ENCODE data around the gene PHF21A. TPM values are rescaled to one million over a fixed set of nuclear protein-coding genes. Genes with fewer than 3 reads are reported as not detected.

The PHF21A gene
- total and polyA plus RNA-seq, 2 of the 13 experiments (the other 11 are each of a cell fraction or from before 2014, with no cell fraction given) = 4.1 to 34.6 TPM

- POLR2A ChIA-PET = interaction anchor here (1.3 to 1.9 kb wide), 2 partner anchors 22 to 50 kb away, joined by 3 to 5 read pairs; partner anchors contain the start of gene CRY2
- H3K27ac ChIP-seq (ENCODE audit: extremely low read length, insufficient read depth, low read length) = no peak overlapping the region
- DNase-seq (ENCODE audit: low spot score) = no peak
- no peaks in the 10 kb centered on the region for H3K79me2 ChIP-seq (ENCODE audit: insufficient read depth, low read length)
- 36% methylated on average over 8 of the region's 19 CpGs for WGBS (ENCODE audit: low lambda C conversion rate)
- H3K9ac ChIP-seq (ENCODE audit: insufficient read depth, low read depth, low read length) = no peak overlapping the region
- no peaks in the 10 kb centered on the region for H3K36me3 ChIP-seq (replicated peaks in 1 of 2; ENCODE audit: control insufficient read depth in 1 of 2, insufficient read depth in 2 of 2, low read length in 2 of 2)
- peak; percentile 49 for ATAC-seq
- CTCF ChIA-PET (ENCODE audit: low intra/inter-chr PET ratio, low total read pairs) = no interaction called here
- no peak overlapping the region for H3K4me2 ChIP-seq (ENCODE audit: low read depth, low read length)
- H3K4me1 ChIP-seq (ENCODE audit: insufficient read depth, low read length) = peaks cover 49% of the 10 kb centered on the region
- H3K9me3 ChIP-seq (ENCODE audit: low read length) = no peaks in the 10 kb centered on the region
- H3K4me3 ChIP-seq (replicated peaks in 1 of 3; ENCODE audit: insufficient read depth in 1 of 3, low read depth in 2 of 3, low read length in 3 of 3) = no peak overlapping the region
- no peak for FAIRE-seq
- in situ Hi-C loops (cut with HindIII; ENCODE audit: extremely low pct_ligation_motif_present, low pct_unique_long_range_greater_than_20kb) = no loop called here
- intact Hi-C loops (cut with micrococcal nuclease; ENCODE audit: unreplicated experiment) = loop anchor here (1.0 kb wide), 1 partner anchor 33 kb away; no protein-coding TSS in a partner anchor
- H2AFZ ChIP-seq (ENCODE audit: low read length) = no peak overlapping the region
- H4K20me1 ChIP-seq (ENCODE audit: insufficient read depth, low read length) = no peaks in the 10 kb centered on the region
- H3K27me3 ChIP-seq (ENCODE audit: control insufficient read depth in 1 of 2, insufficient read depth in 2 of 2, low read length in 2 of 2) = peaks cover 0 to 21% of the 10 kb centered on the region in 2 experiments; a peak in 1 of 5 replicates
- BruUV-seq (replicated peaks) = no TSS peak
- TF ChIP-seq ZNF878 (CRISPR knock-in tag; IDR thresholded peaks at IDR 0.05) = no peak
- TF ChIP-seq ZNF276 (CRISPR knock-in tag; IDR thresholded peaks at IDR 0.05; ENCODE audit: low read depth) = no peak
- TF ChIP-seq HNRNPLL (IDR thresholded peaks at IDR 0.05; ENCODE audit: low read depth, low read length, poor library complexity, severe bottlenecking) = peak; percentile 50
- TF ChIP-seq UBTF (CRISPR knock-in tag; IDR thresholded peaks at IDR 0.05) = peak; percentile 71
- no peak for TF ChIP-seq PBX2 (CRISPR knock-in tag; IDR thresholded peaks at IDR 0.05)
- TF ChIP-seq GABPB1 (CRISPR knock-in tag; IDR thresholded peaks at IDR 0.05) = no peak
- no peak for TF ChIP-seq HNRNPUL1 (IDR thresholded peaks at IDR 0.05; ENCODE audit: low read depth, low read length)
- TF ChIP-seq PLSCR1 (CRISPR knock-in tag; IDR thresholded peaks at IDR 0.05; ENCODE audit: borderline replicate concordance) = no peak
- TF ChIP-seq ZNF12 (CRISPR knock-in tag; IDR thresholded peaks at IDR 0.05) = no peak
- peak in 1 of 2 experiments; percentile 66 for TF ChIP-seq REST (IDR thresholded peaks at IDR 0.05; ENCODE audit: borderline replicate concordance in 1 of 2, low read depth in 1 of 2, low read length in 2 of 2)
- TF ChIP-seq ZFP90 (CRISPR knock-in tag; IDR thresholded peaks at IDR 0.05; ENCODE audit: borderline replicate concordance) = no peak
- no peak for TF ChIP-seq SIN3B (IDR thresholded peaks at IDR 0.05; ENCODE audit: low read length)
- TF ChIP-seq ZNF740 (CRISPR knock-in tag; IDR thresholded peaks at IDR 0.05) = no peak
Observed at GRCh38 chr11:45896422-45896984, 224.8 kb downstream of the PHF21A start.
